ENCODE measurements around the gene ZBTB21. TPM values are rescaled to one million over a fixed set of nuclear protein-coding genes. Genes with fewer than 3 reads are reported as not detected.

ZBTB21 gene
- total and polyA plus RNA-seq, 9 of the 15 experiments (the other 6 are each of a cell fraction or from before 2014, with no cell fraction given) = 2.2 to 15.2 (median 8.7) TPM

GRCh38 chr21:42010507-42011495 lies 641 bp upstream of the ZBTB21 start (continued):
- TF ChIP-seq PHB (CRISPR knock-in tag; IDR thresholded peaks at IDR 0.05) = no peak
- 0 out of 2 replicates have a peak, but pooled peaks have one; percentile 50 for TF ChIP-seq NR2C2 (CRISPR knock-in tag; IDR thresholded peaks at IDR 0.05)
- peak; percentile 93 for TF ChIP-seq NR2C2 (tag; IDR thresholded peaks at IDR 0.05)
- TF ChIP-seq MXI1 (IDR thresholded peaks at IDR 0.05; ENCODE audit: low read depth, low read length) = no peak
- TF ChIP-seq IRF9 (tag; IDR thresholded peaks at IDR 0.05) = no peak
- no peak for TF ChIP-seq BRD4 (IDR thresholded peaks at IDR 0.05)
- no peak for TF ChIP-seq HSF4 (CRISPR knock-in tag; IDR thresholded peaks at IDR 0.05; ENCODE audit: borderline replicate concordance)
- TF ChIP-seq NONO (IDR thresholded peaks at IDR 0.05; ENCODE audit: low read depth in 2 of 2, low read length in 1 of 2) = peak; percentile 77 to 92
- TF ChIP-seq MEIS2 (IDR thresholded peaks at IDR 0.05; ENCODE audit: partially characterized antibody) = no peak
- TF ChIP-seq ZFP1 (CRISPR knock-in tag; IDR thresholded peaks at IDR 0.05) = no peak
- TF ChIP-seq HES1 (IDR thresholded peaks at IDR 0.05; ENCODE audit: low read depth) = no peak
- no peak for TF ChIP-seq MBD2 (IDR thresholded peaks at IDR 0.05; ENCODE audit: borderline replicate concordance, low read depth)
- TF ChIP-seq ZNF143 (CRISPR knock-in tag; IDR thresholded peaks at IDR 0.05) = no peak
- TF ChIP-seq ZNF263 (CRISPR knock-in tag; IDR thresholded peaks at IDR 0.05; ENCODE audit: borderline replicate concordance) = 0 out of 2 replicates have a peak, but pooled peaks have one; percentile 42
- no peak for TF ChIP-seq EWSR1 (IDR thresholded peaks at IDR 0.05; ENCODE audit: borderline replicate concordance, low read depth, partially characterized antibody)
- no peak for TF ChIP-seq PRDM10 (IDR thresholded peaks at IDR 0.05; ENCODE audit: partially characterized antibody)
- TF ChIP-seq FOXK1 (CRISPR knock-in tag; IDR thresholded peaks at IDR 0.05; ENCODE audit: borderline replicate concordance) = no peak
- no peak for TF ChIP-seq GTF3C2 (IDR thresholded peaks at IDR 0.05; ENCODE audit: borderline replicate concordance, extremely low read depth, insufficient read length)
- TF ChIP-seq XRCC3 (IDR thresholded peaks at IDR 0.05) = no peak

Measured in K562 (cell line).